AG08395 (cell line): Measurements from ENCODE around the gene ECEL1.

Source experiments
- DNase-seq: peaks from one replicate; pipeline ENCODE4 v3.0.0; 2012; ENCODE audit warnings: mixed read lengths, low spot score

The ECEL1 gene

DNA sequence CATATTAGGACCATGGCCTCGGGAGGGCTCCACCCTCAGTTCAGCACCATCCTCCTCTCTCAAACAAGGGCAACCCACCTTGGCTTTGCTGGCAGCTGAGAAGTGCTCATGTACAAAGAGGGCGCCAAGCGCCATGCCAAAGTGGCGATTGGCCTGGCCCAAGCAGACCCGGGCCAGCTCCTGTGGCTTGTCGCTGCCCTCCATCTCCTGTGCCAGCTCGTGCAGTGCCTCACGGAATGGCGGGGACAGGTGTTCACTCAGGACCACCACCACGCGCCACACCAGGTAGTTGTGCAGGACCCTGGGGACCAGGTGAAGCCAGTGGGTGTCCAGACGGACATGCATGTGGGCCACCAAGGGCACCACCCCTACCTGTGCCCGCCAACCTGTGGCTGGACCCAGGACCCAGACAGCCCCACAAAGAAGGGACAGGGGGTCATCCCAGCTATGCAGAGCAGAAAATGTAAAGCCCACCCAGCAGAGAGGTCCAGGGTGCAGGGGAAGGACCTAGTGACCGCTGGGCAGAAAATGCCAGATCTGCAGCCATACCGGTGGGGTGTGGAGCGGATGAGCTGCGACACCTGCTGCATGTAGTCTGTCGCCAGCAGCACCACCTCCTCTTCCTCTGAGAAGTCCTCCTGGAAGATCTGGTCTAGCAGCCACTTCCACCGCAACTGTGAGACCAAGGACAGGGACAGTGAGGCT, 3.6 kb downstream of the ECEL1 start:
- DNase-seq = no peak

DNA sequence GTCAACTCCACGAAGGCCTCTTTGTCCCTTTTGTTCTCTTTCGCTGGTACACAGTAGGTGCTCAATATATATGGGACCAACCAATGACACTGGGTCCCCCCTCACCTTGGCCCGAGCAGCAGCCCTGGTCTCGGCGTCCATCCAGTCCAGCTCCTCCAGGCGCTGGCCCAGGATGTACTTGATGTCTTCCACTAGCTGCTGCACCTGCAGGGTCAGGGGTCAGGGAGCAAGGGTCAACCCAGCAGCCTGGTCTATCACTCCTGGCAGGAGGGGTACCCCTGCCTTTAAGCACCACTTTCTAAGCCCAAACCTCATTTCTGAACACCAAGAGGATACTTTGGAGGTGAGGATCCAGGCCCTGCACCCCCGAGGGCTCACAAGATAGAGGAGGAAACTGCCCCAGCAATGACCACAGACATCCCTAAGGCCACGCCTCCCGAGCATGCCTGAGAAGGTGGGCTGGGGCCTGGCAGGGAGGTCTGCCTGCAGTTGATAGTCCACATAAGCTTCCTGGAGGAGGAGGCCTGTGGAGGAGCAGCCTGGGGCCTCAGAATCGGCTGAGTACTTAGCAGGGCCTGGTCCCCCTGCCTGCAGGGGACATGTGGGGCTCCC, 4.2 kb downstream of the ECEL1 start:
- DNase-seq = no peak

DNA sequence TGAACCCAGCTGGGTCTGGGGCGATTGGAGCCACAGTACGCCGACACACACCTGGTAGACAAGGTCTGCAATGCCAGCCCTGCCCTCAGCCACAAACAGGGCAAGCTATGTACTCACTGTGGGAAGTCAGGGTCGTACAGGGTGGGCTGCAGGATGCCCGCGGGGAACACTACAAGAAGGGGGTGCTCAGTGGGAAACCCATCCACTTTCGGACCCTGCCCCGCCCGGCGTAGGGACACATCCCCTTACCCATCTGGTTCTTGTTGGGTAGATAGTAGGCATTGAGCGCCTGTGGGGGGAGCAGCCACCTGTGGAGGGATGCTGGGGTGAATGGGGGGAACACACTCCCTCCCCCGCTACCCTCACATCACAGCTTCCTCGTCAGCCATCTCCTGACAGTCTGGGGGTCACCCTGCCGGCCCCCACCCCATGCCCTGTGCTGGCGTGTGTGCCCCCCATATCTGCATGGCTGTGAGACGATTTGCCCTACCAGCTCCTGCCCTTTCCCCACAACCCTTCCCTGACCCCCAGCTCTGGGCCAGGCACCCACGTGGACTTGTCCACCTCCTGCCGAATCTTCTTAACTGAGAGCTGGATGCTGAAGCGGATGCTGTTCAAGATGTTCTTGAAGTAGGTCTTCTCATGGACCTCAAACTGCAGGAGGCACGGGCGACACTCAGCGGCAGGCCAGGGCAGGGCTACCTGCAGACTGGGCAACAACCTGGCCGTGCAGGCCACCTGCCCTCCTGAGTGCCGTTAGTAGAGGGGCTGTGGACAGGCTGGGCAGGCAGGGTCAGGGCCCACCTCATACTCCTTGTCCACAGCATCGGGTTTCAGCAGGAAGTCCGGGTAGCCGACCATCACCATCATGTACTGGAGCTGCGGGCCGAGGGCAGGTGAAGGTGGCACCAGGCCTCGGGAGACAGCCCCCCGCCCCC, 5.1 kb downstream of the ECEL1 start:
- no peak for DNase-seq

DNA sequence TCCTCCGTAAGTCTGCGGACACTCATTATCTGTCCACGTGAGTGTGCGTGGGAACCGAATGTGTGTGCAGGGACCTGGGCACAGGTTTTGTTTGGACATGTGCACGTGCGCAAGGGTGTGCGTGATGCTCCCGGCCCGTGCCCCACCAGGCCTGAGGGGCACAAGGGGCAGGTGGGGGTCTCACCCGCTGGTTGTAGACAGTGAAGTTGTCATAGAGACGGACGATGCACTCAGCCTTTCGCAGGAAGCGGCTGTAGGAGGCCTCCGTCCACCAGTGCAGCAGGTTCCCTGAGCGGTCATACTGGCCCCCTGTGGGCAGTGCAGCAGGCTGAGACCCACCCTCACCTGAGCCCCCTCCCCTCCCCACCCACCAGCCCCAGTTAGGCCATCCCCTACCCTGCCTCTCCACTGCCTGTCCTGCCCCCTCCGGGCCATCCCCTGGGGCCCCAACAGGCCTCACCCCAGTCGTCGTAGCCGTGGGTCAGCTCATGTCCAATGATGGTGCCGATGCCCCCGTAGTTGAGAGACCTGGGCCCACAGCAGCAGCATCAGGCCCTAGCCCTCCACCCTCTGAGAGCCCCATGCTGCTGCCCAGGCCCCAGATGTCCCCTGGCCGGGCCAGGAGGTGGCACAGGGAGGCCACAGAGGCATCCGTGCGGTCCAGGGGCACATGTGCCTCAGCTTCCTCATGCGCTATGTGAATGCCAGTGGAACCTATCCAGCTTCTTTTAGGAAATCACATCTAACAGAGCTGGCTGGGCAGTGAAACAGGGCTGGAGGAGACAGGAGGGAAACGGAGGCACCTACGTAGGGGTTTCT, 6.1 kb downstream of the ECEL1 start:
- DNase-seq = no peak

DNA sequence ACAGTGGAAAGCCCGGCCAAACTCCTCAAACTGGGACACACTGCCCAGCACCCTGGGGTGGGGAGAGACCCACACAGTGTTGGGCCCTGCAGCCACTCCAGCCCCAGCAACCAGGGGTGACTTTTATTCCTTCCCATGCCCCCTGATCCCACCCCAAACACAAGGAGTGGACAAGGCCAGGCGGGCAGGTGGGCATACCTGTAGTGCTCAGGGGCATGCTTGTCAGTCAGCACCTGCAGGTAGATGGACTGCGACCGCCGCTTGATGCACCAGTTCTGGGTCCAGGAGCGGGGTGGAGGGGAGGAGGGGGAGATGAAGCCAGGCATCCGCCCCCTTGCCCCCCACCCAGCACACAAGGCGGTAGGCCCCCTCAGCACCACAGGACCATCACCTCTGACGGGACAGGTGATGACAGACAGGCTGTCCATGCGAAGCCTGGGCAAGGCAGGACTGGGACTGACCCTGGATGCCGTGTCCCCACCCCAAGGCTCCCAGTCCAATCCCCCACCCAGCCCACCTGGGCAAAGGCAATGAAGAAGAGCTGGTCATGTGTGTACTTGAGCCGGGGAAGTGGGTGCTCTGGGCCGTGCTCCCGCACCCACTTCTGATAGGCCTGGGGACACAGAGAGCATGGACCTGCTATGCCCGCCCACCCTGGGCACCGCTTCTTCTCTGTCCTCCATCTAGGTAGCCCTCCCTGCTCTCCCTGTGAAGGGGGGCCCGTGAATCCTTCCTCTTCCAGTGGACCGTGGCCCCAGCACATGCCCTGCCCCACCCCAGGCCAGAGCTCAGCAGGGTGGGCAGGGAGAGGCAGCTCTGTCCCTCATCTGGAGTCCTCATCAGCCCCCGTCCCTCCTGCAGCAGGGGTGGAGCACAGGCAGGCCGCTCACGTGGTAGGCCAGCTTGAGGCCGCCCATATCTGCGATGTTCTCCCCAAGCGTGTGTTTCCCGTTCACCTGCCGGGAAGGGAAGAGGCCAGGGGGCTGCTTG, 7.1 kb downstream of the ECEL1 start:
- no peak for DNase-seq

DNA sequence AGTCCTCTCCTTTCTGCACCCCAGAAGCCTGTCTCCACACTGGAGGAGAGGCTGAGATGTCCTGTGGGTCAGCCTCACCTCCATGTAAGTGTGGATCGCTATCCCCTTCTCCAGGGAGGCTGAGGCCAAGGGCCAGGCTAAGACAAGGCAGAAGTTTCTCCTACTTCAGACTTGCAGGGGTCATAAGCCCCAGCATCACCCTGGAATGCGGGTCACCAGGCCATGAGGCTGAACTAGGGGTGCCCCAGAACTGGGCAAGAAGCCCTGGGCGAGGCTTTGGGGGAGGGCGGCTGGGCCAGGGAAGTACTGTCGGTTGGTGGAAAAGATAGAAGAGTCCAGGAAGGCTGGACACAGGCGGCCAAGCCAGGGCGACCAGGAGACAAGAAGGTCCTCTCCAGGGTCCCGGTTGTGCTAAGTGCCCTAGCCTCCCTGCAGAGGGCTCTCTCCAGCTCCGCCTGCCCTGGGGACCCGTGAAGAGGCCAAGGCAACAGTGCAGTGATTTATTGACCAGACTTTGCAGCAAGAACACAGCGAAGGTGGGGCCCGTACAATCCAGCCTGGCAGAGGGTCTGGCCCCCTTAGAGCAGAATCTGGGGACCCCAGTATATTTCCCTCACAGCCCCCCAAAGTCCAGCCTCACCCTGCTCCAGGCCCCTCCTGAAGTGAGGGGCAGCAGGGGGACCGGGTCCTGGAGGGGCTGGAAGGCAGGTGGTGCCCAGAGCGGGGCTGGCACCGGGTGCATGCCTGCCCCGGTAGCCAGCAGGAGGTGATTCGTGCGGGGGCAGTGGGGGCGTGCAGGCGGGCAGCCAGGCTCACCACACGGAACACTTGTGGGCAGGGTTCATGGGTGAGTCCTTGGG, 8.1 kb downstream of the ECEL1 start:
- DNase-seq = no peak

DNA sequence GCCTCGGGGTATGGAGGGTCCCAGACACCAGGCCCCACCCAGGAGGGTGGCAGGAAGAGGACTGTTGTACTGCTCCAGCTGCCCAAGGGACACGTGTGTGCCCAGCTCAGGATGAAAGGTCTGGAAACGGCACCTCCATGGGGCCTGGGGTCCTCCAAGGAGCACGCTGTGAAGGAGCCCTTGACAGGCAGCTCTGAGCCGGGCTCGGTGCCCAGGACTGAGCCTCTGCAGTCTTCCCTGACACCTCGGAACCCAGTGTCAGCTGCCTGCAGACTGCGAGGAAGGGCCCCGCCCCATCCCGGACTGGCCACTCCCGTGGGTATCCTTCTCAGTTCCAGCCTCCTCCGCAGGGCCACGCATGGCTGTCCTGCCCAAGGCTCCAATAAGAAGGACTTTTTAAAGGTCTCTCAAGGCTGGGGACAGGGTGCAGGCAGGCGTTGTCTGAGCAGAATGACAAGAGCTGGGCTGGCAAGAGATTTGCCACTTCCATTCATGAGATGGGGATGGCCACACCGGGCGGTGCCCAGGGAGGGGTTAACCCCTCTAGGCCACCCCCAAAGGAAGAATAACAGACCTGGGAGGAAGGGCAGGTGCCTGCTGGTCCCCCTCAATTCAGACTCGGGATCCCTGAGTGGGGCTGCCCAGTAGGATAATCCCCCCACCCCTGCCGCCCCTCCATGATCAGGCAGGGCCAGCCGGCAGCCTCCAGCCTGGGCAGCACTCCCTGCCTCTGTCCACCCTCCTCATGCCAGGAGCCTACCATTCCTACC, 8.9 kb downstream of the ECEL1 start:
- no peak for DNase-seq

DNA sequence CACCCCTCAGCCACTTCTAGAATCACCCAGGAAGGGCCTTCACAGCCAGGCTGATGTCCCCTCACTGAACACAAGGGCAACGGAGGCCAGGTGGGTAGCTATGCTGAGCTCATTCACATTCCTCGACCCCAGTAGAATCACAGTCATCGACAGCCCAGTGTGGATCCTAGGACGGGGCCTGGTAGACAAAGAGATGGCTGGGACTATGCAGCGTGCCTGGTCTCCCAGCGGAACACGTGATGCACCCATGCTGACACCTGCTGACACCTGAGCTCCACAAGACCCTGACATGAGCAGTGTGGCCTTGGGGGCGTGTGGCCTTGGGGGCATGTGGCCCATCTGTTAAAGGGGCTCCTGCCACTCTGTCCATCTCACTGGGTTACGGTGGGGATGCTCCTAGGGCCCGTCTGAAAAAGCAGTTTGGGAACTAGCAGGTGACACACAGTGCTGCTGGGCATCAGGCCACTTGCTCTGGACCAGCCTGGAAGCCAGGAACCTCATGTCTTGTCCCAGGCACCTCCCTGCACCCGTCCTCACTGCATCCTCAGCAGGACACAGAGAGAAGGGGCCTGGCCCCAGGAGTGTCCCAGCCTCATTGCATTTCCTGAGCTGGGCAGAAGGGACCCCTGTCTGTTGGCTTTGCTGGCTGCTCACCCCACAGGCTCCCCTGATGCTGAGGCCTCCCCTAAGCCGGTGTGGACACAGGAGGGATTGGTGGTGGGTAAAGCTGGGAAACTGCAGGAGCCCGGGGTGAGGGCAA, 9.7 kb downstream of the ECEL1 start:
- no peak for DNase-seq

DNA sequence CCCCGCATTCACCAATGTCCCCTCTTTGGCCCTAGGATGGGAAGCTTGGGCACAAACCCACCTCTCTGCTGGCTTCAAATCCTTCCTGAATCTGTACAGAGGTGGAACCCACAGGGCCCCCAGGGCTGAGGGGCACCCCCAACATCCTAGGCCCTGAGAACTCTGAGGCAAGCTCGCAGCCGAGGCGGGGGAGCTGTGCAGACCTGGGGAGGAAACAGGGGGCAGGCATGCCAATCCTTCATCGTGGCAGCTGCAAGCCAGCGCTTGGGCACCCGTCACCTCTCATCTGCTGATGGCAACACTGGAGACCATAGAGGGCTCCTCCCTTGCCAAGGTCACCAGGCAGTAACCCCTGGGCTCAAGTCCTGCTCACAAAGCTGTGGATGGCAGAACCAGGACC, 10.8 kb downstream of the ECEL1 start:
- no peak for DNase-seq

DNA sequence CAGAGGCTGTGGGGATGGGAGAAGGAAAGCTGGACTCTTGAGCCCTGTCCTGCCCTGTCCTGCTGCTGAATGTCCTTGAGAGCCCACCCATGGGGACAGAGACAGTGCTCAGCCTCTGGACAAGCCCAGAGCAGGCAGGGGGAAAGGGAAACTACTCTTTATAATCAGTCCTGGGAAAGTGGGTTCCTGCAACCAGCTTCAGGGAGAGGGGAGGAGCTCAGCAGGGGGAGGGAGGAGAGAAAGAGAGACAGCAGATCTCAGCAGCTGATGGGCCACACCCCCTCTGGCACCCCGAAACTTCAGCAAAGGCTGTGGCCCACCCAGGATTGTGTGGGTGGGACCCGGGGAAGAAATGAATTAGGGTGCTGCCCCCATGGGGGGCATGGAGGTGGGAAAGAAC, 11.6 kb downstream of the ECEL1 start:
- no peak for DNase-seq

DNA sequence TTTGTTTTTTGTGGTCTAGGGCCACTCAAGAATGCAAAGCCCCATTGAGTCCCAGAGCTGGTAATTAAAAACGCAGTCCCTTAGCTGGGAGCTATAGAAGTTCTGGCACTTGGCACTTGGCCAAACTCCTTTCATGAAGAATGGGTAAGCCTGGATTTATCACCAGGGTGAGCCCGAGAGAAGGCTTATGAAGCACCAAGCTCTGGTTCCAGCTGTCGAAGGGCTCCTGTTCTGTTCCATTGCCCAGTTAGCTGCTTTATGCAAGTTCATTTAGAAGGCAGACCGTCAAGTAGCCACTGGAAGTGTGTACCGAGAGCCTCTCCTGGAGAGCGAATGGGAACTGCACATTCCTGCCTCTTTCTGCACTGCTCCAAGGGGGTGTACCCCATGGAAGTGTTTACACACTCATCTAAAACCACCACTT, 14.2 kb downstream of the ECEL1 start:
- DNase-seq = no peak

DNA sequence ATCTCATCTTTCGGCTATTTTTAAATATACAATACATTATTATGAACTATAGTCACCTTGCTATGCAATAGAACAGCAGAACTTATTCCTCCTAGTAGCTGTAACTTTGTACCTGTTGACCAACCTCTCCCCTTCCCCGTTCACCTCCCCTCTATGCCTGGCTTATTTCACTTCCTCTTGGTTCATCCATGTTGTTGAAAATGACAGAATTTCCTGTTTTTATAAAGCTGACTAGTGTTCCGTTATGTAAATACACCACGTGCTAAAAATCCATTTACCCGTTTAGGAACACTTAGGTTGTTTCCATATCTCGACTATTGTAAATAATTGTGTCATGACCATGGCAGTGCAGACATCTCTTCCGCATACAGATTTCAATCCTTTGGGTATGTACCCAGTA, 21.4 kb downstream of the ECEL1 start:
- DNase-seq = no peak

DNA sequence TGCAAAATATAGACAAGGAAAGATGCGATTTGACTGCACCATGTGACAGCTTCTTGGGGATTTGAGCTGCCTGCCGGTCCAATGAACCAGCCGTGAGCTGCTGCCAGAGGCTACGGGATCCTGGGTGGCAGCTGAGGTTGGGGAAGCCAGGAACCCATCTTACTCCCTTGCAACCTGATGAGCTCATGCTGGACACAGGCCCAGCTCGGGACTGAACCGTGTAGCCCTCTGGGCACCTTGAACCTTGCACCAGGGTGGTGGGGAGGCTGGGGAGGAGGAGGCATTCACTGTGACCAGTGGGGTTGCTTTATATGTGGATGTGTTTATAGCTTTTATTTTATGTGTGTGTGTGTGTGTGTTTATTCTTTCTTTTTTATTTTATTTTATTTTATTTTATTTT, 22.6 kb downstream of the ECEL1 start:
- DNase-seq = no peak

DNA sequence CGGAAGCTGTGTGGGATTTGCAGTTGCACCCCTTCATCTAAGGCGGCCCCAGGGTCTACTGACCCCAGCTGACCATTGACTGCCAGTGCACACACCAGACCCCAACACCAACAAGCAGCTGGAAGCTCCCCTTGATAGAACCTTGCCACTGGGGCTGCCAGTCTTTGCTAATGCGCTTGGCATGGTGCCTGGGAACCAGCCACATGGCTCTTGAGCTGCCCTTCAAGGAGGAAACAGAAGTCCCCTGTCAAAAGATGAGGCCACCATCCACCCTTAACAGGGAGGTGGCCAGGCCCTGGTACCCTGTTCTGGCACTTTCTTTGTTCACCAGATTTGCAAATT, 23.1 kb downstream of the ECEL1 start:
- no peak for DNase-seq

DNA sequence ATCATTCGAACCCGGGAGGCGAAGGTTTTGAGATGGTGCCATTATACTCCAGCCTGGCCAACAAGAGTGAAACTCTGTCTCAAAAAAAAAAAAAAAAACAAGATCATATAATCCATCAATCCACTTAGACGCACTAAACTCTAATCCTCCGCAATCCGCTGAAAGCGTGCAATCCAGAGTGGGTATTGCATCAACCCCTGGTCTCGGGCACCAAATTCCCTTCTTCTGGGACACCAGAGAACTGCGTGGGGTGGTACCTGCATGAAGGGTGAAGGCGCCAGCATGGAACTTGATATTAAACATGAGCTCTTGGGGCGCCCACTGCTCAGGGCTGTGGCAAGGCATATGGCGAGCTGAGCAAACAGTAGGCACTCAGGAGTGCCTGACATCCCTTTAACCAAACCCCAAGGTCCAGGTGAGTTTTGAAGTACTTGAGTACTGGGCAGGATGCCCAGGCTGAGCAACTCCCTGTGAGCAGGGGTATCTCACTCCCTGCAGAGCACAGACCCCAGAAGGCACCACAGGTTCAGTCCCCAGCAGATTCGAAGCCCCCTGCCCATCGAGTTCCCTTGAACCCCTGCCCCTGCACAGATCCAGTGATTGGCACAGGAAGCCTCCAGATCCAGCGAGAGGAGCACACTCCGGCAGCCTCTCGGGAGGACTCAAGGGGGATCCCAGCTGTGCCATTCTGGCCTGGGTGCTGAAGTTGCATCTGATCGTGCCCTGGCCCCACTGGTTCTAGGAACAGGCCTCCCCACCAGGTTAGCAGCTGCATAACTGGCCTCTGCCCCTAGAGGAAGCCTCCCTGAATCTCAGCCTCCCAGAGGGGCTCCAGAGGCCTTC, 23.7 kb downstream of the ECEL1 start:
- DNase-seq = no peak

DNA sequence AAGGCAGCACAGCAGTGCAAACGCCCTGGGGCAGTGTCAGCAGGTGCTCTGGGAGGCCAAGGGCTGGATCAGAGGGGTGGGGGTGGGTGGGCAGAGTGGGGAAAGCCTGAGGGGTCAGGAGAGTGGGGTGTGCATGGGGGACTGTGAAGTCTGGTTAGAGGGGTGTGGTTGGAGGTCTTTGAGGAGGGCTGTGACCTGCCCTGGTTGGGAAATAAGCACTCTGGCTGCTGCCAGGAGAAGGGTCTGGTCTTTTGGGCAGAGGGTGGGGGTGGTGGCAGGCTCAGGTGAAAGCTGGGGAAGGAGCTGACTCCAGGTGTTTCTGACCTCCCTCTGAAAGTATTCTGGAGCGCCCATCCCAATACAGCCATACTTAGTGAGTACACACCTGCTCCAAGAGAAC, 27.5 kb downstream of the ECEL1 start:
- no peak for DNase-seq

DNA sequence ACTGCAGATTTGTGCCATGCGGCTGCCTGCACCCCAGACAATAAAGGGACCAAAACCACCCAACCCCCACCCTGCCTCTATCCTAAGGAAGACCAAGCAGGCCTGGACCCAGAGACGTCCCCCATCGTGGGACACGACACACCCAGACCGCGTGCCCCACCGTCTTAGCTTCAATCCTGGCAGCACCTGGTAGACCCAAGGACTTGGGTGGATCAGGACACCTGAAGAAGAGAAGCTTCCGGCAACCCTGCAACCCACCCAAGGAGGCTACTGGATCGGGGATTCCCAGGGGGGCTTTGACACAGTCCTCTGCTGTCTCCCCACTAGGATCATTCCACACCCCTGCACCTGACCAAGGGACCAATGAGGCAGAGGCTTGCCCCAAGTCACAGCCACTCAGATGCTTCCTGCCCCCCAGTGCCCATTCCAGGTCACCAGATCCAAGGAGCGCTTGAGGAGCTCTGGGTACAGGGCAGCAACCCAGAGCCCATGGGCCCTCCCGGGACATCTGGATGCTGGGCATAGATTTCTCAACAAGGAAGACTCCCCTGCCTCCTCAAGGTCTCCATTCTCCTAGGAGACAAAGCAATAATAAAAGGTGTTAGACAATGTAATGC, 28.1 kb downstream of the ECEL1 start:
- DNase-seq = no peak
